Activated effector memory CD4-positive, alpha-beta T cell treated with Interleukin-2 at 50 U/mL for 16 hours (primary cell): Measurements from ENCODE around the gene RALGPS1.
A peak's percentile ranks its signal among the peaks of the same experiment; 100 is the strongest.

ENCODE experiments used
- DNase-seq: peaks from one replicate; pipeline ENCODE4 v3.0.0-alpha.2; 2020

Gene RALGPS1

GRCh38 chr9:126906091-126906490 is 8.5 kb upstream of the RALGPS1 start:
- no peak for DNase-seq

- DNase-seq, result no peak
Measured at GRCh38 chr9:126907058-126907457, 7.5 kb upstream of the RALGPS1 start.

- DNase-seq, result peak; percentile 1
Measured at GRCh38 chr9:126915281-126915816, 767 bp downstream of the RALGPS1 start.

- no peak for DNase-seq
Measured at GRCh38 chr9:126915846-126916543, 1.4 kb downstream of the RALGPS1 start.

GRCh38 chr9:126916909-126917308 is 2.3 kb downstream of the RALGPS1 start:
- DNase-seq, result no peak

- DNase-seq, result no peak
Measured at GRCh38 chr9:126919193-126919592, 4.6 kb downstream of the RALGPS1 start.

GRCh38 chr9:126925876-126926275 is 11.3 kb downstream of the RALGPS1 start:
- no peak for DNase-seq

- no peak for DNase-seq
Measured at GRCh38 chr9:126926364-126926763, 11.8 kb downstream of the RALGPS1 start.

- no peak for DNase-seq
Measured at GRCh38 chr9:126927419-126927818, 12.8 kb downstream of the RALGPS1 start.

- DNase-seq, result no peak
Measured at GRCh38 chr9:126932871-126933321, 18.3 kb downstream of the RALGPS1 start.

GRCh38 chr9:126933334-126933980 is 18.9 kb downstream of the RALGPS1 start:
- DNase-seq, result no peak

- DNase-seq, result no peak
Measured at GRCh38 chr9:126934441-126934840, 19.9 kb downstream of the RALGPS1 start.

- no peak for DNase-seq
Measured at GRCh38 chr9:126935630-126936029, 21.0 kb downstream of the RALGPS1 start.

- no peak for DNase-seq
Measured at GRCh38 chr9:126937444-126937843, 22.9 kb downstream of the RALGPS1 start.

GRCh38 chr9:126938327-126938726 is 23.7 kb downstream of the RALGPS1 start:
- no peak for DNase-seq

GRCh38 chr9:126939821-126940221 is 25.2 kb downstream of the RALGPS1 start:
- no peak for DNase-seq

GRCh38 chr9:126942399-126942798 is 27.8 kb downstream of the RALGPS1 start:
- no peak for DNase-seq

- no peak for DNase-seq
Measured at GRCh38 chr9:126945682-126946081, 31.1 kb downstream of the RALGPS1 start.

- no peak for DNase-seq
Measured at GRCh38 chr9:126947529-126947928, 32.9 kb downstream of the RALGPS1 start.

- DNase-seq, result no peak
Measured at GRCh38 chr9:126952205-126952977, 37.8 kb downstream of the RALGPS1 start.

GRCh38 chr9:126953041-126953809 is 38.6 kb downstream of the RALGPS1 start:
- DNase-seq, result no peak

GRCh38 chr9:126955811-126956210 is 41.2 kb downstream of the RALGPS1 start:
- DNase-seq, result no peak
